Hepatocyte (in vitro differentiated cells): ENCODE data around the gene TNFRSF4. TPM values are rescaled to one million over a fixed set of nuclear protein-coding genes. Genes with fewer than 3 reads are reported as not detected.

Source experiments
- DNase-seq: peaks from one replicate; pipeline ENCODE4 v3.0.0-alpha.2; 2016; ENCODE audit warnings: low spot score
- H2AFZ ChIP-seq: fragments of 200-600 bp; sonication (generic); 2 replicates; pipeline ENCODE4 v1.6.0; 2016; ENCODE audit warnings: antibody characterized with exemption, mild to moderate bottlenecking
- H3K27ac ChIP-seq: fragments of 200-600 bp; sonication (generic); 2 replicates; pipeline ENCODE4 v1.5.1; 2016; ENCODE audit warnings: mild to moderate bottlenecking
- H3K27me3 ChIP-seq: fragments of 200-600 bp; sonication (generic); 2 replicates; pipeline ENCODE4 v1.6.1; 2016
- H3K36me3 ChIP-seq: fragments of 200-600 bp; sonication (generic); replicated peaks from 2 replicates; pipeline ENCODE4 v1.5.1; 2016; ENCODE audit warnings: low read depth; ENCODE audit not compliant: insufficient read depth
- H3K4me1 ChIP-seq: fragments of 200-600 bp; sonication (generic); 2 replicates; pipeline ENCODE4 v1.5.1; 2016; ENCODE audit warnings: mild to moderate bottlenecking, moderate library complexity; ENCODE audit not compliant: insufficient read depth
- H3K4me2 ChIP-seq: fragments of 200-600 bp; sonication (generic); 2 replicates; pipeline ENCODE4 v1.6.0; 2016
- H3K4me3 ChIP-seq: fragments of 200-600 bp; sonication (generic); 2 replicates; pipeline ENCODE4 v1.5.1; 2016; ENCODE audit warnings: mild to moderate bottlenecking
- H3K79me2 ChIP-seq: fragments of 200-600 bp; sonication (generic); 2 replicates; pipeline ENCODE4 v1.6.0; 2017; ENCODE audit warnings: mild to moderate bottlenecking
- H3K9me2 ChIP-seq: fragments of 200-600 bp; sonication (generic); replicated peaks from 2 replicates; pipeline ENCODE4 v1.6.0; 2017; ENCODE audit warnings: mild to moderate bottlenecking; ENCODE audit not compliant: insufficient read depth
- H3K9me3 ChIP-seq: fragments of 200-600 bp; sonication (generic); 2 replicates; pipeline ENCODE4 v1.5.1; 2016; ENCODE audit warnings: low read depth, mild to moderate bottlenecking
- H4K20me1 ChIP-seq: fragments of 200-600 bp; sonication (generic); 2 replicates; pipeline ENCODE4 v1.6.0; 2016; ENCODE audit warnings: mild to moderate bottlenecking; ENCODE audit not compliant: insufficient read depth, poor library complexity, severe bottlenecking
- EZH2 ChIP-seq: fragments of 200-600 bp; sonication (generic); IDR thresholded peaks from 2 replicates; pipeline ENCODE4 v1.6.1; 2016; ENCODE audit warnings: antibody characterized with exemption, mild to moderate bottlenecking, borderline replicate concordance
- EZH2phosphoT487 ChIP-seq: fragments of 200-600 bp; sonication (generic); IDR thresholded peaks from one replicate; pipeline ENCODE4 v1.6.1; 2018; ENCODE audit warnings: antibody characterized with exemption, mild to moderate bottlenecking, low read depth, moderate library complexity; ENCODE audit not compliant: unreplicated experiment, severe bottlenecking
- WGBS: methylation state at CpG from one replicate; pipeline ENCODE4 v1.1.6; 2016; ENCODE audit warnings: low lambda C conversion rate; ENCODE audit errors: missing lambda C conversion rate; 5-methylcytosine and 5-hydroxymethylcytosine counted together
- polyA plus RNA-seq: library from polyadenylated mRNA; unstranded; fragments of >200 nt; fragmentation: Nextera tagmentation; extraction: Ambion mirVana; gene quantifications from 2 replicates; pipeline ENCODE4 v1.2.1, GENCODE V29; 2016
- total RNA-seq: library from RNA; depleted of rRNA; stranded (reverse); fragments of >200 nt; gene quantifications from 2 replicates; pipeline ENCODE4 v1.2.3, GENCODE V29; 2014
- TF ChIP-seq, protein P1 (sequence below): fragments of 200-600 bp; sonication (generic); IDR thresholded peaks from 2 replicates; pipeline ENCODE4 v1.5.1; 2016; ENCODE audit warnings: antibody characterized with exemption, mild to moderate bottlenecking; ENCODE audit not compliant: poor library complexity

The TNFRSF4 gene
- total and polyA plus RNA-seq, 2 experiments from 2014 or later, result not detected

- Histone ChIP-seq H3K27me3 (no peaks in the 10 kb centered on the region), H3K27ac (no peak overlapping the region), H3K79me2 (peaks cover 10% of the 10 kb centered on the region), H2AFZ (no peak overlapping the region), H3K4me1 (no peaks in the 10 kb centered on the region), H4K20me1 (peaks cover 9% of the 10 kb centered on the region), H3K4me3 (no peak overlapping the region), H3K9me3 (no peaks in the 10 kb centered on the region), H3K9me2 (no peaks in the 10 kb centered on the region), H3K4me2 (no peak overlapping the region), H3K36me3 (no peaks in the 10 kb centered on the region)
- 98% methylated on average over 22 of the region's 22 CpGs for WGBS
- TF ChIP-seq EZH2, result no peak
- TF ChIP-seq, protein P1, sequence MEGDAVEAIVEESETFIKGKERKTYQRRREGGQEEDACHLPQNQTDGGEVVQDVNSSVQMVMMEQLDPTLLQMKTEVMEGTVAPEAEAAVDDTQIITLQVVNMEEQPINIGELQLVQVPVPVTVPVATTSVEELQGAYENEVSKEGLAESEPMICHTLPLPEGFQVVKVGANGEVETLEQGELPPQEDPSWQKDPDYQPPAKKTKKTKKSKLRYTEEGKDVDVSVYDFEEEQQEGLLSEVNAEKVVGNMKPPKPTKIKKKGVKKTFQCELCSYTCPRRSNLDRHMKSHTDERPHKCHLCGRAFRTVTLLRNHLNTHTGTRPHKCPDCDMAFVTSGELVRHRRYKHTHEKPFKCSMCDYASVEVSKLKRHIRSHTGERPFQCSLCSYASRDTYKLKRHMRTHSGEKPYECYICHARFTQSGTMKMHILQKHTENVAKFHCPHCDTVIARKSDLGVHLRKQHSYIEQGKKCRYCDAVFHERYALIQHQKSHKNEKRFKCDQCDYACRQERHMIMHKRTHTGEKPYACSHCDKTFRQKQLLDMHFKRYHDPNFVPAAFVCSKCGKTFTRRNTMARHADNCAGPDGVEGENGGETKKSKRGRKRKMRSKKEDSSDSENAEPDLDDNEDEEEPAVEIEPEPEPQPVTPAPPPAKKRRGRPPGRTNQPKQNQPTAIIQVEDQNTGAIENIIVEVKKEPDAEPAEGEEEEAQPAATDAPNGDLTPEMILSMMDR, result no peak
- no peak for TF ChIP-seq EZH2phosphoT487
- DNase-seq, result no peak
These were observed 45.2 kb upstream of the TNFRSF4 start for GRCh38 chr1:1259119-1259488.

- Histone ChIP-seq H2AFZ (no peak overlapping the region), H3K36me3 (no peaks in the 10 kb centered on the region), H3K79me2 (peaks cover 2% of the 10 kb centered on the region), H4K20me1 (no peaks in the 10 kb centered on the region), H3K9me3 (no peaks in the 10 kb centered on the region), H3K27me3 (no peaks in the 10 kb centered on the region), H3K27ac (no peak overlapping the region), H3K4me2 (no peak overlapping the region), H3K4me1 (no peaks in the 10 kb centered on the region), H3K4me3 (no peak overlapping the region), H3K9me2 (no peaks in the 10 kb centered on the region)
- DNase-seq, result no peak
- TF ChIP-seq EZH2, result no peak
- WGBS, result 94% methylated on average over 27 of the region's 31 CpGs
These were observed 43.3 kb upstream of the TNFRSF4 start for GRCh38 chr1:1256956-1257871.

GRCh38 chr1:1255611-1256010 lies 41.7 kb upstream of the TNFRSF4 start:
- Histone ChIP-seq H2AFZ (no peak overlapping the region), H3K79me2 (peaks cover 2% of the 10 kb centered on the region), H3K36me3 (no peaks in the 10 kb centered on the region), H3K9me3 (no peaks in the 10 kb centered on the region), H4K20me1 (no peaks in the 10 kb centered on the region), H3K27me3 (no peaks in the 10 kb centered on the region), H3K4me1 (no peaks in the 10 kb centered on the region), H3K4me3 (no peak overlapping the region), H3K9me2 (no peaks in the 10 kb centered on the region), H3K4me2 (no peak overlapping the region), H3K27ac (no peak overlapping the region)
- TF ChIP-seq, protein P1, result no peak
- TF ChIP-seq EZH2phosphoT487 (no peak), EZH2 (no peak)
- 98% methylated on average over 8 of the region's 10 CpGs for WGBS
- DNase-seq, result no peak

- Histone ChIP-seq H3K4me1 (no peaks in the 10 kb centered on the region), H4K20me1 (no peaks in the 10 kb centered on the region), H3K9me3 (no peaks in the 10 kb centered on the region), H2AFZ (no peak overlapping the region), H3K4me2 (no peak overlapping the region), H3K4me3 (no peak overlapping the region), H3K27me3 (no peaks in the 10 kb centered on the region), H3K36me3 (no peaks in the 10 kb centered on the region), H3K79me2 (peaks cover 2% of the 10 kb centered on the region), H3K27ac (no peak overlapping the region), H3K9me2 (no peaks in the 10 kb centered on the region)
- no peak for DNase-seq
- 96% methylated on average over 26 of the region's 26 CpGs for WGBS
- no peak for TF ChIP-seq EZH2phosphoT487
- no peak for TF ChIP-seq EZH2
- TF ChIP-seq, protein P1, result no peak
These were observed 41.1 kb upstream of the TNFRSF4 start for GRCh38 chr1:1255078-1255477.
